ENCODE results near the gene PWWP2A.

The PWWP2A gene

DNA sequence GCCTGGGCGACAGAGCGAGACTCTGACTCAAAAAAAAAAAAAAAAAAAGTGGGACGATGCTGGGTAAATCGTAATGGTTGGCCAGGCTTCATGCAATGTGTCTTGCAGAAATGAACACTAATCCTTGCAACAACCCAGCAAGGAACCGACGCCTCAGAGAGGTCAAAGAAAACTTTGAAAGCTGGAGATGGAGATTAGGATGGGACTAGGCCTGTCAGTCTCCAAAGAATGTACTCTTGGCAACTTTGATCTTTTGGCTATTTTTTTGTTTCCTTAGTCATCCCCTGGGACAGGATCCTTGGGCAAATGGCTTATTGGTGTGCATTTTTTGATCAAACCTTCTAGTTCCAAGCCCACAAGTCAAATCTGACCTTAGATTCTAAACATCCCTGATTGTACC lies 10.6 kb upstream of the PWWP2A start:
- DNase-seq = no peak

DNA sequence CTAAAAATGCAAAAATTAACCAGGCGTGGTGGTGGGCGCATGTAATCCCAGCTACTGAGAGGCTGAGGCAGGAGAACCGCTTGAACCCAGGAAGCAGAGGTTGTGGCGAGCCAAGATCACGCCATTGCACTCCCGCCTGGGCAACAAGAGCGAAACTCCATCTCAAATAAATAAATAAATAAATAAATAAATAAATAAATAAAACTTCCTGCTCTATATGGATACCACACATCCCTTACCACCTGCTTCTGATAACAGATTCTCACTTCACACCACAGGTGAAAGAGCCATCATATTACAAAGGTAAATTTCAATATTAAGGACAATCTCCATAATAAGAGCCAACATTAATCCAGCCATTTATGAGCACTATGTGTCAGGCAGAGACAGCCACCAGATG lies 9.4 kb upstream of the PWWP2A start:
- no peak for DNase-seq

- no peak for DNase-seq
Measured at GRCh38 chr5:160119905-160120266, 636 bp upstream of the PWWP2A start.

GRCh38 chr5:160118349-160119141 lies 705 bp downstream of the PWWP2A start:
- peak; percentile 43 for DNase-seq

- DNase-seq = no peak
Measured at GRCh38 chr5:160116991-160117390, 2.3 kb downstream of the PWWP2A start.

DNA sequence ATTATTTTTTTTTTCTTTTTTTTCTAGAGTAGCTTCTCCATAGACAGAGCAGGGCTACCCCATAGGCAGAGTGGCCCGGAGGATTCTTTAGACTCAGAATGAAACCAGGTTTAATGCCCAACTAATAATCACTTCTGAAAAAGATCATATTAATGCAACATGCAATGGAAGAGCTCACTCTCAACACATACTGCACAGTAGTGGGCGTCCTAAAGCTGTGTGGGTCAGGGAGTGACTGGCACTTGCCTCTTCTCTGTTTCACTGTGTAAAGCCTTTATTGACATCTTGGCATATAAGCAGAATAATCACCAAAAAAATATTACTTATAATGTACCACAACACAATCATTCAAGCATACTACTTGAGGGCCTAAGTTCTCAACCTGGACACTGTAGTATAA lies 11.1 kb downstream of the PWWP2A start:
- no peak for DNase-seq

DNA sequence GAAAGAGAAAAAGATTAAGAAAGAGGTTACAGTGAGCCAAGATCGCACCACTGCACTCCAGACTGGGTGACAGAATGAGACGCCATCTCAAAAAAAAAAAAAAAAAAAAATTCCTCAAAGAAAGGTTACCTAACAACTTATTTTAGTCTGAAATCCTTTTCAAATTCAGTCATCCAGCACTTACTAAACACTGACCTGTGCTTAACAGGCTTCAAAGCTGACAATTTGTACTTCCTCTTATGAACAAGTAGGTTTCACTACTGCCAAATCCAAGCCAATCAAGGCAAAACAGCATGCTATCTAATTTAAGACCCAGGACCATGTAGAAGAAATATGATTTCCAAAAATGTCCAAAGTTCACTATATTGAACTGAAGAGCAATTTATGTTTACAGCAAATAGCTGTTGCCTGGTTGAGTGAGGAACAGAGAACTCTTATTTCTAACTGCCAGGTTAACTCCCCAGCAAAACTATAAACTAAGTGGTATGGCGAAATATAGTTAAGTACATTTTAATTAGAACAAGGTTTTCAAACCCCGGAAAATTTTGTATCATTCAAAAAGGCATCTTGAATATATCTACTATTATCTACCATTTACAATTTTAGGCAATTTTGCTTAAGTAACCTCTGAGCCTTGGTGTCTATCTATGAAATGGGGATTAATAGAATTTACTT lies 13.4 kb downstream of the PWWP2A start:
- DNase-seq = no peak

GRCh38 chr5:160097991-160098390 lies 21.3 kb downstream of the PWWP2A start:
- DNase-seq = no peak

DNA sequence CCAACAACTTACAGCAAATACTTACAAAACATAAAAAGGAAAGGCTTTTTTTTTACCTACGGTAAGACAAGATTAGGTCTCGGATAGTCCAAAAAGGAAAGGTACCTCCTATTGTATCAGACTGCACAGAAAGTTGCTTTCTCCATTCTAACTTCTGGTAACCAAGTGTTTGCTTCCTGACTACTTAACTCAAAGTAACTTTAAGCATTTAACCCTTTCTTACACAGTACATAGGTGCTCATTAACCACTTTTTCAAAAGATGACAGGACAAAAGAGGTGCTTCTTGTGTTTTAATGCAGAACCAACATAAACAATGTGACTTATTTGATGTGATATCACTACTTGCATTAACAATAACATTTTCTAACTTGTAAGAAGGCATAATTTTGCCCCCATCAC lies 23.1 kb downstream of the PWWP2A start:
- no peak for DNase-seq

- DNase-seq = no peak
Measured at GRCh38 chr5:160092960-160093707, 26.1 kb downstream of the PWWP2A start.

- DNase-seq = no peak
Measured at GRCh38 chr5:160092514-160092913, 26.7 kb downstream of the PWWP2A start.

- no peak for DNase-seq
Measured at GRCh38 chr5:160090059-160090458, 29.2 kb downstream of the PWWP2A start.

GRCh38 chr5:160089531-160089930 lies 29.7 kb downstream of the PWWP2A start:
- DNase-seq = no peak

GRCh38 chr5:160088805-160089204 lies 30.4 kb downstream of the PWWP2A start:
- no peak for DNase-seq

GRCh38 chr5:160087199-160087598 lies 32.1 kb downstream of the PWWP2A start:
- no peak for DNase-seq

DNA sequence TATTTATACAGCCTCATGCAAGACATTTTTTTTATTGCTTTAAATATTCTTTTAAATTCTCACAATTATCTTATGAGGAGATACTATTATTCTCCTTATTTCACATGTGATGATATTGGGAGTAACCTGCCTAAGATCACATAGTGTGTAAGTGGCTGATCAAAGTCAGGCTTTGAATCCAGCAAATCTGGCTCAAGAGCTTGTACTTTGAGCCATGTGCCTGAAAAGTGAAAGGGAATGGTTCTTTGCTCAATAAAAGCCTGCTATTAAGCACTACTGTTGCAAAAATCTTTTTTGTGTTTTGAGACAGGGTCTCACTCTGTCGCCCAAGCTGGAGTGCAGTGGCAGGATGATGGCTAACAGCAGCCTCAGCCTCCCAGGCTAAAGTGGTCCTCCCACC lies 35.1 kb downstream of the PWWP2A start:
- DNase-seq = no peak

DNA sequence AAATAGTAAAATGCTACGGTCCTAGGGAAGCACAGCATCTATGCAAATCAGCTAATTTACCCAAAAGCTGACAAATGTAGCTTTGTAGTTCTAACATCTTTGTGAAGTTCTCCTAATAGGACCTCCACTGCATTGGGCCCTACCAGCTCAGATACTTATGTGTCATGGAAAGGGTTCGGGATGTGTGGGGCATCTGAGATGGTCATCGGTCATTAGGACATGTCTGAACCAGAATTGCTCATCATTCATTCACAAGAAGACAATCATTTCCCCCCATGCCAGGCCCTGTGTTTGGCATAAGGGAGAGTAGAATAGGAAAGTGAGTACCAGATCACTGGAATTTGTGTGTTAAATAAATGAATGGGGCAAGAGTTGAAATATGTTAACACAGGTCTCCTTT lies 35.7 kb downstream of the PWWP2A start:
- DNase-seq = no peak

- no peak for DNase-seq
Measured at GRCh38 chr5:160082614-160083500, 36.4 kb downstream of the PWWP2A start.

DNA sequence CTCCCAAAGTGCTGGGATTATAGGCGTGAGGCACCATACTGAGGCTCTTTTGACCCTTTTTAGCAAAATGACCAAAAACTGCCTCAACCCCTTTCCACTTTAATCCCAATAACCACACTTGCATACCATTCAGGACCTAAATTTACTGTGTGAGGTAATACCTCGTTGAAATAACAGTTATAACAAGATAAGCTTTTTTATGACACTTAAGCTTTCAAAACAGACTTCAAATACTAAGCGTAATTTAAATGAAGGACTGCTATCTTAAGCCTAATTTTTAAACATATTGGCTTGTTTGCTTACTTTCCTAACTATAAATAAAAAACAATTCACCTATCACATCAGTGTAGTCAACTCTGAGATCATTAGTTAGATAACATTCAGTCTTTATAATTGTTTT lies 37.8 kb downstream of the PWWP2A start:
- DNase-seq = no peak

- DNase-seq = no peak
Measured at GRCh38 chr5:160079753-160080152, 39.5 kb downstream of the PWWP2A start.

DNA sequence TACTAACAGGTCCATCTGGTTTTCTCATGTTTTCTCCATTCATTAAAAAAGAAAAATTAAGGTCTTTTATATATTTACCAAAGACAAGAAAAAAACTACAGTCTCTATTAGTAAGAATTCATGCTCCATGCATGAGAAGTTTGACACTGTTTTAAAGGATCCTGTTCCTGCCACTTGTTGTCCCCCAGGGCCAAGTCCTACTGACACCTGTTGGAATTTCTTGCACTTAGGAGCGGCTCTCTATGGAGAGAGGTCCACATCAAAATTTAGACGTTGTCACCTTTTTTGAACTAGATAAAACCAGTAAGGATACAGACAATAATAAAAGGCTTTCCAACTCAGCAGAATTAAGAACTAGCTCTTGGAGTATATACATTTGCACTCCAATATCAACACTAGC lies 42.3 kb downstream of the PWWP2A start:
- no peak for DNase-seq

- no peak for DNase-seq
Measured at GRCh38 chr5:160075073-160075472, 44.2 kb downstream of the PWWP2A start.

- DNase-seq = no peak
Measured at GRCh38 chr5:160071916-160072315, 47.3 kb downstream of the PWWP2A start.
